Endothelial cell of umbilical vein (primary cell): Measurements from ENCODE around the gene ARFRP1. TPM values are rescaled to one million over a fixed set of nuclear protein-coding genes. Genes with fewer than 3 reads are reported as not detected.

ENCODE experiments used
- BruUV-seq: library from RNA; stranded (reverse); fragments of 400-500 nt; replicated peaks from 2 replicates; lab custom pipeline; 2021; lab: Mats Ljungman, UMichigan
- CTCF ChIA-PET: fragments of 300-600, 350-600 bp; sonication (Branson Sonifier 250); formaldehyde crosslinking; loops from one replicate; lab custom pipeline; 2021; ENCODE audit warnings: antibody characterized with exemption, inconsistent platforms; lab: Charles Lee
- POLR2A ChIA-PET: fragments of 300-600, 350-600 bp; sonication (Branson Sonifier 250); formaldehyde crosslinking; loops from one replicate; lab custom pipeline; 2021; ENCODE audit warnings: antibody characterized with exemption, inconsistent platforms; lab: Charles Lee
- DNase-seq: peaks from one replicate; pipeline ENCODE4 v3.0.0-alpha.2; 2011; ENCODE audit warnings: low read depth, low spot score
- FAIRE-seq: peaks from 2 replicates; lab custom pipeline; 2011; peaks lifted over from hg19 to GRCh38; lab: Jason Lieb, UNC
- H2AFZ ChIP-seq: 2 replicates; pipeline ENCODE4 v1.6.0; 2012; ENCODE audit warnings: low read depth, low read length, control low read depth, inconsistent platforms
- H3K27ac ChIP-seq: 2 replicates; pipeline ENCODE4 v1.5.1; 2011; ENCODE audit warnings: low read depth, mild to moderate bottlenecking, control low read depth, low read length, moderate library complexity; ENCODE audit not compliant: insufficient read depth
- H3K27me3 ChIP-seq, 2 experiments: 2 replicates each; pipeline versions ENCODE4 v1.6.0 to v1.6.1; 2011; ENCODE audit warnings: low read length in 2 of 2, mixed read lengths in 1 of 2; ENCODE audit not compliant: control insufficient read depth in 2 of 2, insufficient read depth in 2 of 2
- H3K36me3 ChIP-seq, 2 experiments: 2 replicates in 1 of 2; 3 replicates in 1 of 2; pipeline ENCODE4 v1.5.1; 2011; ENCODE audit warnings: low read length in 2 of 2, mild to moderate bottlenecking in 1 of 2, moderate library complexity in 1 of 2; ENCODE audit not compliant: control insufficient read depth in 2 of 2, insufficient read depth in 2 of 2; ENCODE audit errors: extremely low read depth in 1 of 2
- H3K4me1 ChIP-seq: 3 replicates; pipeline ENCODE4 v1.5.1; 2011; ENCODE audit warnings: mild to moderate bottlenecking, low read length; ENCODE audit not compliant: control insufficient read depth, insufficient read depth; ENCODE audit errors: extremely low read depth
- H3K4me2 ChIP-seq: 2 replicates; pipeline ENCODE4 v1.6.1; 2011; ENCODE audit warnings: low read length, control low read depth, mixed read lengths; ENCODE audit not compliant: insufficient read depth
- H3K4me3 ChIP-seq, 3 experiments: fragments of 200-600 bp in 1 of 3; sonication (generic), shearing (Covaris generic) in 1 of 3; replicated peaks in 1 of 3; 2 replicates each; pipeline ENCODE4 v1.5.1; 2011 to 2016; ENCODE audit warnings: control low read depth in 3 of 3, low read length in 3 of 3, mild to moderate bottlenecking in 2 of 3, inconsistent platforms in 1 of 3, low read depth in 1 of 3, moderate library complexity in 1 of 3; ENCODE audit not compliant: insufficient read depth in 1 of 3
- H3K79me2 ChIP-seq: 2 replicates; pipeline ENCODE4 v1.6.0; 2012; ENCODE audit warnings: low read length, inconsistent platforms; ENCODE audit not compliant: control insufficient read depth, insufficient read depth
- H3K9ac ChIP-seq: replicated peaks from 2 replicates; pipeline ENCODE3; 2011; ENCODE audit warnings: low read length, control low read depth; ENCODE audit not compliant: insufficient read depth; ENCODE audit errors: extremely low read depth
- H3K9me1 ChIP-seq: replicated peaks from 3 replicates; pipeline ENCODE4 v1.6.0; 2011; ENCODE audit warnings: mild to moderate bottlenecking, low read length; ENCODE audit not compliant: control insufficient read depth, insufficient read depth; ENCODE audit errors: extremely low read depth
- H3K9me3 ChIP-seq: replicated peaks from 2 replicates; pipeline ENCODE4 v1.5.1; 2012; ENCODE audit warnings: low read length, inconsistent platforms; ENCODE audit not compliant: control insufficient read depth, insufficient read depth
- H4K20me1 ChIP-seq: replicated peaks from 2 replicates; pipeline ENCODE3; 2011; ENCODE audit warnings: mild to moderate bottlenecking, low read length; ENCODE audit not compliant: control insufficient read depth, insufficient read depth; ENCODE audit errors: extremely low read depth
- EZH2 ChIP-seq: IDR thresholded peaks from 2 replicates; pipeline ENCODE4 v1.6.1; 2012; ENCODE audit warnings: borderline replicate concordance, low read depth, mild to moderate bottlenecking, moderate library complexity, low read length, inconsistent platforms; ENCODE audit not compliant: severe bottlenecking
- FOS ChIP-seq: IDR thresholded peaks from 2 replicates; pipeline ENCODE4 v1.6.1; 2011; ENCODE audit warnings: mild to moderate bottlenecking, low read length, moderate library complexity, borderline replicate concordance; ENCODE audit not compliant: insufficient read depth
- GATA2 ChIP-seq: IDR thresholded peaks from 2 replicates; pipeline ENCODE4 v1.7.0; 2011; ENCODE audit warnings: low read depth, mild to moderate bottlenecking, moderate library complexity, mixed read lengths, low read length; ENCODE audit not compliant: insufficient read length, insufficient read depth
- JUN ChIP-seq: IDR thresholded peaks from 2 replicates; pipeline ENCODE4 v1.6.1; 2011; ENCODE audit warnings: borderline replicate concordance, low read depth; ENCODE audit not compliant: insufficient read length, insufficient read depth
- MAX ChIP-seq: IDR thresholded peaks from 2 replicates; pipeline ENCODE4 v1.6.1; 2011; ENCODE audit not compliant: insufficient read depth, insufficient read length
- MYC ChIP-seq: IDR thresholded peaks from one replicate; pipeline ENCODE4 v1.6.1; 2011; ENCODE audit warnings: mild to moderate bottlenecking, low read depth, low read length
- POLR2A ChIP-seq: IDR thresholded peaks from 2 replicates; pipeline ENCODE4 v1.6.1; 2012; ENCODE audit warnings: low read depth, mild to moderate bottlenecking, control low read depth, low read length
- POLR2AphosphoS5 ChIP-seq: IDR thresholded peaks from 2 replicates; pipeline ENCODE4 v1.6.1; 2012; ENCODE audit warnings: low read depth, mild to moderate bottlenecking, control low read depth, low read length, moderate library complexity; ENCODE audit not compliant: insufficient read depth
- dilution Hi-C: fragments of 300-500 bp; cut with MboI; formaldehyde crosslinking; loops from one replicate; pipeline ENCODE4 v1.15.0; 2019; ENCODE audit warnings: low sequenced_read_pairs; ENCODE audit not compliant: extremely low pct_ligation_motif_present
- intact Hi-C: fragments of 100-400 bp; cut with micrococcal nuclease; formaldehyde crosslinking; loops from one replicate; pipeline ENCODE4 v1.10.0; 2022
- polyA plus RNA-seq, 4 experiments: library from polyadenylated mRNA; depleted of rRNA in 3 of 4; stranded (reverse) in 3 of 4; unstranded in 1 of 4; fragments of >200 nt; gene quantifications; 2 replicates each; pipeline versions ENCODE4 v1.2.1 to v1.2.3, GENCODE V29; 2011 to 2012; ENCODE audit warnings: missing spikeins in 1 of 4
- total RNA-seq: library from RNA; stranded (reverse); gene quantifications from 2 replicates; pipeline ENCODE4 v1.2.3, GENCODE V29; 2021
- TF ChIP-seq, protein P1 (sequence below), 2 donors: IDR thresholded peaks; 1 replicate in 1 of 2; 2 replicates in 1 of 2; pipeline ENCODE4 v1.5.1; 2011; ENCODE audit warnings: low read length in 2 of 2, mild to moderate bottlenecking in 2 of 2, moderate library complexity in 2 of 2, control low read depth in 1 of 2, inconsistent platforms in 1 of 2, low read depth in 1 of 2; ENCODE audit not compliant: insufficient read depth in 1 of 2; ENCODE audit errors: extremely low read depth in 1 of 2

Gene ARFRP1
- total and polyA plus RNA-seq, 2 donors (not counting 3 experiments of a cell fraction or from before 2014, with no cell fraction given): 48.7 to 51.6 TPM

- H3K9ac ChIP-seq: no peak overlapping the region
Measured at GRCh38 chr20:63750807-63751470, 43.2 kb upstream of the ARFRP1 start.

More at GRCh38 chr20:63750807-63751470, 43.2 kb upstream of the ARFRP1 start:
- no peaks in the 10 kb centered on the region for H3K79me2 ChIP-seq
- dilution Hi-C loops (no loop called here), intact Hi-C loops (no loop called here)
- H4K20me1 ChIP-seq: no peaks in the 10 kb centered on the region
- ChIA-PET POLR2A (no interaction called here), CTCF (interaction anchor here (1.0 kb wide), 1 partner anchor 369 kb away, joined by 3 read pairs; no protein-coding TSS in a partner anchor)
- no peak overlapping the region for H2AFZ ChIP-seq
- DNase-seq: no peak
- no peaks in the 10 kb centered on the region for H3K4me1 ChIP-seq
- no TSS peak for BruUV-seq
- FAIRE-seq: no peak
- H3K27ac ChIP-seq: no peak overlapping the region
- no peak overlapping the region for H3K4me3 ChIP-seq
- no peak overlapping the region for H3K4me2 ChIP-seq
- no peaks in the 10 kb centered on the region for H3K9me1 ChIP-seq
- H3K36me3 ChIP-seq: no peaks in the 10 kb centered on the region
- no peak for TF ChIP-seq POLR2AphosphoS5
- no peak for TF ChIP-seq EZH2
- TF ChIP-seq MAX: no peak
- no peak for TF ChIP-seq POLR2A
- TF ChIP-seq JUN: no peak
- TF ChIP-seq, protein P1, sequence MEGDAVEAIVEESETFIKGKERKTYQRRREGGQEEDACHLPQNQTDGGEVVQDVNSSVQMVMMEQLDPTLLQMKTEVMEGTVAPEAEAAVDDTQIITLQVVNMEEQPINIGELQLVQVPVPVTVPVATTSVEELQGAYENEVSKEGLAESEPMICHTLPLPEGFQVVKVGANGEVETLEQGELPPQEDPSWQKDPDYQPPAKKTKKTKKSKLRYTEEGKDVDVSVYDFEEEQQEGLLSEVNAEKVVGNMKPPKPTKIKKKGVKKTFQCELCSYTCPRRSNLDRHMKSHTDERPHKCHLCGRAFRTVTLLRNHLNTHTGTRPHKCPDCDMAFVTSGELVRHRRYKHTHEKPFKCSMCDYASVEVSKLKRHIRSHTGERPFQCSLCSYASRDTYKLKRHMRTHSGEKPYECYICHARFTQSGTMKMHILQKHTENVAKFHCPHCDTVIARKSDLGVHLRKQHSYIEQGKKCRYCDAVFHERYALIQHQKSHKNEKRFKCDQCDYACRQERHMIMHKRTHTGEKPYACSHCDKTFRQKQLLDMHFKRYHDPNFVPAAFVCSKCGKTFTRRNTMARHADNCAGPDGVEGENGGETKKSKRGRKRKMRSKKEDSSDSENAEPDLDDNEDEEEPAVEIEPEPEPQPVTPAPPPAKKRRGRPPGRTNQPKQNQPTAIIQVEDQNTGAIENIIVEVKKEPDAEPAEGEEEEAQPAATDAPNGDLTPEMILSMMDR (IDR thresholded peaks at IDR 0.05; ENCODE audit: extremely low read depth in 1 of 2, insufficient read depth in 1 of 2, low read depth in 1 of 2, low read length in 2 of 2): no peak
- no peak for TF ChIP-seq MYC
- TF ChIP-seq FOS: no peak
- no peak for TF ChIP-seq GATA2
- H3K9me3 ChIP-seq: no peaks in the 10 kb centered on the region
- no peaks in the 10 kb centered on the region for H3K27me3 ChIP-seq
